Stimulated activated CD8-positive, alpha-beta memory T cell treated with anti-CD3 and anti-CD28 coated beads, Interleukin-15, amount 100 ng/mL, for 1 hour (primary cell): ENCODE data around the gene AIM2.
"Not testable (repeated sequence)": the region's sequence is repeated elsewhere in the genome, so short reads cannot be mapped to it uniquely, and the experiment has no call there.

Experiments
- DNase-seq: peaks from one replicate; pipeline ENCODE4 v3.0.0-alpha.2; 2020; ENCODE audit warnings: low read depth

The AIM2 gene

DNA sequence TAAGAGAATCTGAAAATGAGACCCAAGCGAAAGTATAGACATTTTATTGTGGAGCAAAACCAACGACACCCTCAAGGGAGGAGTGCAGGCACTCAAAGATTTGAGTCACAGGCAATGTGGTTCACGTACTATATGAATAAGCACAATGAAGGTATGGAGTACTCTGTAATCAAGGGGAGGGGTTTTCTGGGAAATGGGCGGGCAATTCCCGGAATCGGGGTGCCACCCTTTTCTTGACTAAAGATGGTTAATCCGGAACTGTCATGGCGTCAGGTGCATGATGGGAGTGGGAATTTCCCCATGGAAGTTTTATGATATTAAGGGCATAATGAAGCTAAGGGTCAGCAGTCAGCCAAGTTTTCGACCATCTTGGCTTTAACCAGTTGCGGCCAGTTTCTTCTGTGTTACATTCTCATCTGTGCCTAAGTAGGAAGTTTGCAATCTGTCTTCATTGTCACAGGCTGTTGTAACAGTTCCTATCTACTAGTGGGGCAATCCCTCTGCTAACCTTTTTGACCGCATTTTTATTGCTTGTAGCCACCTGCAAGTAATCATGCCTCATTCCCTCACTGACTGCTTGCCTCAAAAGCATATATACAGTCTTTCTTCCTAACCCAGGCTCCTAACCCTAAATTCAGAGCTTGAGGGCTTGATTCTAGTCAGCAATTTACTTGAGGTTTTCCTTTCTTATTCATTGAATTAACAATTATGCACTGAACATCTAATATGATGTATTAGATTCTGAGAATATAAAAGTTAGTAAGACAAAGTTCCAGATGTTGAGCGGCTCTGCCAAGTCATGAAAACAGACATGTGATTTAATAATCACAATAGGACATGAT, 775 bp upstream of the AIM2 start:
- peak; percentile 85 for DNase-seq

DNA sequence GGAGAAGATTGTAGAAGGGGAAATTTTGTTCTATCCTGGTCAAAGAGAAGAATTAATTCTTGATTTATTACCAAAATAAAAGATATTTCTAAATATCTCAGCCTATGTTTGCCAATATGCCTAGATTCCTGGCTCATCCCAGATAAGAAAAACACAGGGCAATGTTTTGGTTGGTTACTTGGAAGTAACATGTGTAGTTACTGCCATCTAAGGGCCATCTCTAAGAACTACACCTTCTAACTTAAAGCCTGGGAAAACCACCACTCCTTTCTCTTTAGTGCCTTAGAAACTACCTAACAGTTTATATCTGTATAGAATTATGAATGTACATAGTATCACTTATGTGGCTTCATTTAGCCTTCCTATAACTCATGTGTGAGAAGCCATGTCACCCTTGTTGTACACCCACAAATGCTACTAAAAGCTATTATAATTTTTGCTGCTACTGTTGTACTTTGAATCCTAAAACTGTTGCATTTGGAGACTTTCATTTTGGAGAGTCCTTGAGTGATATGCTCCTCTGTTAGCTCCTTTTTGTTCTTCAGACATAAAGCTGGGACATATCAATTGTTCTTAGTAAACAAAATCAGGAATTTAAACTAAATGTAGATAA, 4.5 kb downstream of the AIM2 start:
- DNase-seq: no peak

DNA sequence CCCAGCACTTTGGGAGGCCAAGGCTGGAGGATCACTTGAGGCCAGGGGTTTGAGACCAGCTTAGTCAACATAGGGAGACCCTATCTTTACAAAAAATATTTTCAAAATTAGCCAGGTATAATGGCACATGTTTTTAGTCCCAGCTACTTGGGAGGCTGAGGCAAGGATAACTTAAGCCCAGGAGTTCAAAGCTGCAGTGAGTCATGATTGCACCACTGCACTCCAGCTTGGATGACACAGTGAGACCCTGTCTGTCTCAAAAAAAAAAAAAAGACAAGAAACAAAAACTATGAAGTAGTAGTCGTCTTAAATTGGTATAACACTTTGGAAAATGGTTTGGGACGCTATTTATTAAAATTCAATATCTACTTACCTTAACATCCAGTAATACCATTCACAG, 7.7 kb downstream of the AIM2 start:
- DNase-seq: no peak

DNA sequence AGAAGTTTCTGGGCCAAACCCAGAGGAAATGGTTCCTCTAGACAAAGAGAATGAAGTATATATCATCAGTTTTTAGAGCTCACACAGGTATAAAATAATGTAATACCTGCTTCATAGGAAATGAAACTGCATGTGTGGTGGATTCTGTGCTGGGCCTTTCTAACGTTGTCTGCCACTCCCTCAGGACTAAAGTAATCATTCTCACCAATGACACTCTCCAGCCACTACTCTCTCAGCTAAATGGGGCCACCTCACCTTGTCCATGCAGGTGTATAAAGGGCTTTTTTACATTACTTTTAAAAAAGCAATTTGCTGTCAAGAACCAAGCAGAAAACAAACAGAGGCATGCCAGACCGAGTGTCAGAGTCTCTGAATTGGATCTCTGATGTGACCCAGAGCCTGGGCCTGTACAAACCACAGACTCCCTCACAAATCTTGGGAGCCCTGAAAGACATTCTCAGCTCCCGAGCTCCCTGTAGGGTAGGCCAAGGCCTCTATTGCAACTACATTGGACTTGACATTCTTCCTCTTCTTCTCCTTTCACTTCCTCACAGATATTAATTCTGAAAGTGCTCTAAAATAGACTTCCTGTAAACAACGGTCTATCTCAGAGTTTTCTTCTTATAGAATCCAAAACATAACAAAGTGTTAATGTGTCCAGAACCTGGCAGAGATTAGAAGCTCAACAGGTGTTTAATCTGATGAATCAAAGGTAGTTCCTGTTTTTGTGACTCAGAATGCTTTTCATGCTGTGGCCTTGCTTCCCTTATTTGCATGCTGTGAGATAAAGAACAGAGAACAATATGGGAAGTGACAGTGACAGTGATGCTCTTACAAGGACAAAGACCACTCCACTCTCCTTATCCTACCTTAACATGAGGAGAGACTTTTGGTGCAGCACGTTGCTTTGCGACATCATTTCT, 8.6 kb downstream of the AIM2 start:
- no peak for DNase-seq

DNA sequence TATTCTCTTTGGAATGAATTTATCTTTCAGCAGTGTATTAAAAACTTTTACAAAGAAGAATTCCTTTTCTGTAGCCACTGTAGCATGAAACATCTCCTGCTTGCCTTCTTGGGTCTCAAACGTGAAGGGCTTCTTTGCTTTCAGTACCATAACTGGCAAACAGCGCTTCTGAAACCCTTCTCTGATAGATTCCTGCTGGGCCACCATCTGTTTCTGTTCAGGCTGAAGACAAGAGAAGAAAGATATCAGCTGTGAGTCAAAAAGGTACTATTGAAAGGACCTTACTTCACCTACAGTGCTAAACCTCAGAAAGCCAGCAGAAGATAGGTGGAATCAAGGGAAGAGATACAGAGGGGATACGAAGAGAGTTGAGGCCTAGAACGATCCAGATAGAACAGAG, 10.5 kb downstream of the AIM2 start:
- DNase-seq: no peak

DNA sequence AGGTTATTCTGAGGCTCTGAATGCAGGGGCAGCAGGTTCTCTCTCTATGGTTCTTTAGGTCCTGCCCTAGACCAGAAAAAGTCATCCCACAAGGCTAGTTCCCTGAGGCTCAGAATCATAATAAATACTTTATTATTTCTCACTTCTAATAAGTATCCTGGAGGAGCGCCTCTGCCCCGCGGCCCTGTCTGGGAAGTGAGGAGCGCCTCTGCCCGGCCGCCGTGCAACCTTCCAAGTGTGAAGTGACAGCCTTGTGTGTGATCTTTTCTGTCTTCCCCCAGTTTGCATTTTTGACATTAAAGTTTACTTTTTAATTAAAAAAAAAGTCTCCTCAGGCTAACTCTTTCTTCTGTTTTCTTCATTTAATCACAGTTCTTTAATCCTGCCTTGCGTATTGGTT, 11.5 kb downstream of the AIM2 start:
- no peak for DNase-seq

DNA sequence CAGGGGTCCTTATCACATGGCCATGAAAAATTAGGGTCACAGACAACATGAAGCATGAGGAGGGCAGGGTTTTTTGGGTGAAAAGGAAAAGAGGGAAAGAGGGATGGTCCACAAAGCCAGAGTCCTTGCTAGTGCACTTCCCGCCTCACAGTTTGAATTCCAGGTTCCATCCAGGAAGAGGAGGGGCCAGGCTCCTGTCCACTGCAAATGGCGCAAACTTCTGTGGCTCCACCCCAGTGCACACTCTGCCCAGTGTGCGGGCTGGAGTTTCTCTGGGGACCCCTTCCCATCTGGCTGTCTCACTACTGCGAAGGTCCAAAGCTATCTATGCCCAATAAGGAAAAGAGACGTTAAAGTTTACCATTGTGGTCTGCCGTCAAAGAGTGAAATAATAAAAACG, 17.8 kb downstream of the AIM2 start:
- no peak for DNase-seq

DNA sequence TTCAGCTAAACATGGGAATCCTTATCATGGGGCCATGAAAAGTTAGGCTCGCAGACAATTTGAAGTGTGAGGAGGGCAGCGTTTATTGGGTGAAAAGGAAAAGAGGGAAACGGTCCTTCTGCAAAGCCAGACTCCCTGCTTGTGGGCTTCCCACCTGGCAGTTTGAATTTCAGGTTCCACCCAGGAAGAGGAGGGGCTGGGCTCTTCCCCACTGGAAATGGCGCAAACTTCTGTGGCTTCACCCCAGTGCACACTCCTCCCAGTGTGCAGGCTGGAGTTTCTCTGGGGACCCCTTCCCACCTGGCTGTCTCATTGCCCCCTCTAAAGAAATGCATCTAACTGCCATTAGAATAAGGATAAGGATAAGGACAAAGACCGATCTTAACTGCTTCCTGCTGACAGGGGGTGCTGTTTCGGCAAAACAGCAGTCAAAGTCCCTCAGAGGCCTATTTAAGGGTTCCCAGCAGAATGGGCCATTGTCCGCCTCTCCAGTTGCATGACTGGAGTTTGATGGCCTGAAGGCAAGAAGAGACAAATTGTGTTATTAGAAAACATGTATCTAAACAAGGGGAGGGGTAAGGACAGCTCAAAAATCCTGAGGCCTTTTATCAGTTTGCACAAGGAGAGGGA, 20.4 kb downstream of the AIM2 start:
- no peak for DNase-seq

DNA sequence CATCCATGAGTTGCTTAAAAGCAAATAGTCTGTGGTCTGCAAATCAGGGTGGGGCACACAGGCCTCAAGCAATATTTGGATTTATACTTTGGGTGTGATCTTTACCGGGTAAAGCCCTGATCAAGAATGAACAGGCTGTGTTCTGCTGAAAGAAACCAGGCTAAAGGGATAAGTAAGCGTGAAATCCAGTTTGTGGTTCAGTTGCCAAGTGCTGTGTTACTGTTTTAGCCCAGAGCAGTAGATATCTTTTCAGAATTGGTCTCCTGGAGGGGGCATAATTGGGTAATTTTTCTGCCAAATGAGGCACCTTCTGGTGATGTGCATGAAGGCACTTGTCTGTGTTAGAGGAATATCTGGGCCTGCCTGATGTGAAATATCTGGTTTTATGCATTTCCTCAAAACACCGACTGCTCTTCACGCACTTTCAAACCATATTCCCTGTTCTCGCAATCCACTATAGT, 21.4 kb downstream of the AIM2 start:
- DNase-seq: no peak

DNA sequence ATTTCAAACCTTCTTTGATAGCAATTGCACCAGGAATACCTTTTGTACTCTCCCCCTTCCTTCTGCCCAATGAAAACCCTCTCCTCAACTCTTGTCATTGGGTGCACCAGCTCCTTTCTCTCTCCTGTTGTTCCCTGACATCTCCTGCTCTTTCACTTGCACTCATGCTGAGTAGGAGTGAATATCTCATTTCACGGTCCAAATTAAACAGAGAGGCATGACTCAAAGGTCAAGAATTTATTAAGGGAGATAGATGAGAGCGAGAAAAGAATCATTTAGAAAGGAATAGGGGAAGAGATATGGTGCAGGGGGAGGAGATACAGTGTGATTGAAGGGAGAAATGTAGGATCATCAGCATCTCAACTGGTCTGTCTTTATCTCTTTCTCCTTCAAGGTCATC, 22.1 kb downstream of the AIM2 start:
- no peak for DNase-seq

DNA sequence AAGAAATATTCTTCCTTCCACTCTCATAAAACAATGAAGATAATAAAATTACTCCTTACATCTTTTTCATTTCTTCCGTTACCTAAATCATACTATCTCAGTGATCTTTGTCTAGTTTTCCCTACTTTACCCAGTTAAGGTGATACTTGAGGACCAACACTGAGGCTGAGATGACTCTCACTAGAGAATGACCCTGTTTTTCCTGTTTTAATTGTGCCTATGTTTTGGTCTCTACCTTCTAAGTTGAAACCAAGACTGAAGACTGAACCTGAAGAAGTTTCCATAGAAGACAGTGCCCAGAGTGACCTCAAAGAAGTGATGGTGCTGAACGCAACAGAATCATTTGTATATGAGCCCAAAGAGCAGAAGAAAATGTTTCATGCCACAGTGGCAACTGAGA, 25.1 kb downstream of the AIM2 start:
- DNase-seq: no peak

DNA sequence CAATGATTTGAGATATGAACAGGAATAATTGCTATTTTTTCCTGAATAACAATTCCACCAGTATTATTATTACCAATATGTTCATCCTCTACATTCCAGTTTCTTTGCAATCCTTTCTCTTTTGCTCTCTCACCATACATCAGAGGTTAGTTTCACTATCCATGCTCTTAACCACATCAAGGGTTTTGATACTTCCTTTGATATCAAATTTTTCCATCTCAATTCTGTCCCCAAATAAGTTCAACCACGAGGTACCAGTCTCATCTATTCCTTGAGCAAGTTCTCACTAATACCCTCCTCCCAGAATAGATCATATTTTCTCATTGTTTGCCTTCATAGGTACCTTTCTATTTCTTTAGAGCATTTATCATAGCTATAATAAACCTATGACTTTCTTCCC, 30.1 kb downstream of the AIM2 start:
- not testable (repeated sequence) for DNase-seq

DNA sequence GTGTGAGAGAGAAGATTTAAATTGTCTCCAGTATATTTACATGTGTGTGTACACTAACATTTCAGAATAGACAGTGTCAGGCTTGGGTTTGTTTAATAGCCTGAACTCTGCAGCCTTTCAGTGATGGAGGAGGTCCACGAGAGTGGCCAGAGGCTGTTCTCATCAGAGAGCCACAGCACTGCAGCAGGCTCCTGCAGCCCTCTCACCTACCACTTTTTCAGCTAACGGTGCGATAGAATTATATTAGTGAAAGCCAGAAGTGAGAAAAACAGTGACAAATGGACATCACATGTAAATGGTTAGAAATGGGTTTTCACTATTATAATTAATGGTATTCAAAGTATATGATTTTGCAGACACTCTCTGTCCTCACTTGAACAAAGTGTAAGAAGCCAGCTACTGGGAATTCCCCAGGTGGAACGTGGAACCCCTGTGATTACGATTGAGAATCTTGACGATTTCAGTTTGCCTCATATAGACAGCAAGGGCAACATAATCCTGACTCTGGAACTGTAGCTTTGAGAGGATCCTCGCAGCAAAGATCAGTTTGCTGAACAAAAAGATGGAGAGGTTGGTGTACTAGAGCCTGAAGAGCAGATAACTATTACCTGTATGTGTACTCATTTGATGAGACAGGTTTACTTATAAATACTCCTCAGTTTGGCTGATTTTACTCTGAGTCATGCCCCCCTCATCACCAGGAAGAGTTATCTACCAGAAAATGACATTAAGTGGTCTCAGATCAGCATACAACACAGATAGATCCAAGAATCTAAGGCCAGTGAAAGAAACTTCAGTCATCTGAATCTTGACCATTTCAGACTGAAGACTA, 35.5 kb downstream of the AIM2 start:
- DNase-seq: no peak

DNA sequence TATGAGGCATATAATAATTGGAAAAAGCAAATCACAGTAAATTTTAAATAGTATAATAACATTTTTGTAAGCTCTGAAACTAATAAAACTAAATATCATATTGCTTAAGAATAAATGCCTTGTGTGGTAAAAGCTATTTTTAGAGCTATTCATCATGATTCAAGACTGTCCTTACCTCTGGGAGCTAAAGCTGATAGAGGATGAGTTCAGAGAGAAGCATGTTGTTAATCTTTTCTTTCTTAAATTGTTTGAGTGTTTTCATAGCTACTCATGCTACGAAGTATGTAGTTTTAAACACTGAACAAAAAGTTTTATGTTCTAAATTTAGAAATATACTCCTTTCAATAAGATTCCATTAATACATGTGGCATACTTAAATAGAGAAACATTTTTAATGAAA, 36.4 kb downstream of the AIM2 start:
- no peak for DNase-seq

DNA sequence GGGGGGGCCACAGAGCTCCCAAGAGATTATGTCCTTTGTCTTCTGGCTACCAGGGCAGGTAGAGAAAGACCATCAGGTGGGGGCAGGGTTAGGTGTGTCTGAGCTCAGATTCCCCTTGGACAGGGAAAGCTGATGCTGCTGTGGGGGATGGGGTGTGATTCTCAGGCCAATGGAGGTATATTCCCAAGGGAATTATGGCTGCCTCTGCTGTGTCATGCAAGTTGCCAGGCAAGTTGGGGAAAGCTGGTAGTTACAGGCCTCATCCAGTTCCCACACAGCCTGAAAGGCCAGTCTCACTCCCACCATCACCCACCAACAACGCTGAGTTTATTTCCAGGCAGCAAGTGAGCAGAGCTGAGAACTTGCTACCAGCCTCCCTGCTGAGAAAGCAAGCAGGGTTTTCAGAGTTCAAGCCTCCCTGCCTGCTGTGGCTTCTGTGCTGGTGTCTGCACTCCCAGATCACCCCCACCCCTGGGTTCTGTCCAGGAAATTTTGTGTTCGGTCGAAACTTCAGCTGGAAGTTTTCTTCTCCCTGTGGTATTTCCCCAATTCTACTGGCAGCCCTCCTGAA, 45.6 kb downstream of the AIM2 start:
- no peak for DNase-seq

DNA sequence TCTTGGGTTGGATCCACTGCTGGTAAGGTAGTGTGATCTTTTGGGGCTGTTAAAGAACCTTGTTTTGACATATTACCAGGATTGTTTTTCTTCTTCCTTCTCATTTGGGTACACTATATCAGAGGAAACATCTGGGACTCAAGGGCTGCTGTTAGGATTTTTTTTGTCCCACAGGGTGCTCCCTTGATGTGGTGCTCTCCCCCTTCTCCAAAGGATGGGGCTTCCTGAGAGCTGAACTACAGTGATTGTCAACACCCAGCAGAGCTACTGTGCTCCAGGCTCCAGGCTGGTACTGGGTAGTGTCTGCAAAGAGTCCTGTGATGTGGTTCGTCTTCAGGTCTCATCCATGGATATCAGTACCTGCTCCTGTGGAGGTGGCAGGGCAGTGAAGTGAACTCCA, 46.3 kb downstream of the AIM2 start:
- no peak for DNase-seq

DNA sequence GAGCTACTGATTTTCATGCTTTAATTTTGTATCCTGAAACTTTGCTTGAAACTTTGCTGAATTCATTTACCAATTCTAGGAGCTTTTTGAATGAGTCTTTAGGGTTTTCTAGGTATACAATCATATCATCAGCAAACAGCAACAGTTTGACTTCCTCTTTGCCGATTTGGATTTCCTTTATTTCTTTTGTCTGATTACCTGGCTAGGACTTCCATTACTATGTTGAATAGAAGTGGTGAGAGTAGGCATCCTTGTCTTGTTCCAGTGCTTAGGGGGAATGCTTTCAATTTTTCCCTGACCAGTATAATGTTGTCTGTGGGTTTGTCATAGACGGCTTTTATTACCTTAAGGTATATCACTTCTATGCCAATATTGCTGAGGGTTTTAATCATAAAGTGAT, 49.7 kb downstream of the AIM2 start:
- DNase-seq: not testable (repeated sequence)

DNA sequence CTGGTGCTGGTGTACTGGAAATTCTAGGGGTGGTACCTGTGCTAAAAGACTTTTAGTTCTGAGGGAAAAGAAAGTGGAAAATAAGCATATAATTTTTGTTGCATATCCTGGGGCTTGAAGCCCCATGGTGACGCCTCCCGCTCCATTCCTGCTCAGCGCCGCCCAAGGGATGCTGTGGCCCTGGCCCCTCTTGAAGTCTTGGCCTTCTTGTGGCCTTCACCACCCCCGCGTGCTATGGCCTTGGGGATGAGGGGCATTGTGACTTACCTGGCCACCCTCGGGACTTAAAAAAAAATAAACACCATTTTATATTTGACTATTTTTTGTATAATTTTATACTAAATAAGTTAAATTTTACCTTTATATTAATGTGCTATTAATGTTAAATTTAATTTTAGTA, 51.5 kb downstream of the AIM2 start:
- DNase-seq: no peak

DNA sequence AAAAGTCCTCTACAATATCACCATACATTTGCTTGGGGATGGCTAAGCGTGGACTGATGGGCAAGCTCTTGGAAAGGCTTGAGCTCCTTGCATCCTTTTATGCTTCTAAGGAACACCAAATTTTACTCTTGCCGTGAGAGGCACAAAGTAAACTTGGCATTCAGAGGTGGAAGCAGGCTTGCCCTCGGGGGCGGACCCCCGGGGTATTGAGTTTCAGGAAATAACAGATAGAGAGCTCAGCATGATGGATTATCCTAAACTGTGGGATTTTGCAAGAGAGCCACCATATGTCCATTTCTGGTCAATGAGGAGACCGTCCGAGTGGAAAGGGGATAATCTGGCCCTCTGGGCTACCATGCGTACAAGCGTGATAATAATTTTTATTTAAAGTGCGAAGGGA, 52.8 kb downstream of the AIM2 start:
- no peak for DNase-seq

DNA sequence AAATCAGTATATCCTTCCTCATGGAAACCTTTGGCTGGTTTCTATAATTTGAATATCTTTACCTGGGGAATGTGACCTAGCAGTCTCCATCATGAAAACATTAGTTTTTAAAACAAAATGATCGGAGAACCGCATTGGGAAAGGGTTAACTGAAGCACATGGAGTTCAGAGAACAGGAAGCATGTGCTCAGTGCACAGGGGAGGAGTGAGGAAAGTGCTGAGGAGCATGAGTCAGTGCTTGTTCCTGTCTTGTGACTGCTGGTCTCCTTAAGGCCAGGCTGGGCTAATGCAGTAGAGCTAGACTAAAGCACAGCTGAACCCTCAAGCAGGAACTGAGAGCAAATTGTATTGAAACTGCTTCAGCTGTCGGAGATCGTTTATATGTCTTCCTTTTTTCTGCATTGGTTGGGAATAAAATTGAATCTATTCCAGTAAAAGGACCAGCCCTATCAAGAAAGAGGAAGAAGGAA, 61.1 kb downstream of the AIM2 start:
- peak; percentile 35 for DNase-seq

DNA sequence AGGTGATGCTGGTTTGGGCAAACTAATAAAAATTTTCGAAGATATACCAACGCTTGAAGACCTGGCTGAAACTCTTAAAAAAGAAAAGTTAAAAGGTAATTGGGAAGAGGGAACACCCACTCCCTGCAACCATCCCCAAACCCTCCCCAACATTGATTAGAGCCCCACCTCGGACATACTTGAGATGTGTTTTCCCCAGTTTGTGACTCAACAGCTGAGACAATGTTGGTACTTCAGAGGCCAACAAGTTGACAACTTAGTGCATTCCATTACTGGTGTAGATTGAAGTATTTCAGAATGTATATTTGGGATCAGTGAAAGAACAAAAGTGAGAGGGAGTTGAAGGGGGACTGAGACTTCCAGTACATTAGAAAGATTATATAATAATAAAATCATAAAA, 61.7 kb downstream of the AIM2 start:
- DNase-seq: no peak
